Panc1 (cell line): Measurements from ENCODE around the gene EHD1. TPM values are rescaled to one million over a fixed set of nuclear protein-coding genes. Genes with fewer than 3 reads are reported as not detected.
A peak's percentile ranks its signal among the peaks of the same experiment; 100 is the strongest.

Experiments used
- ATAC-seq: fragments of 200-7000 bp; cut with Tn5 transposase; 2 replicates; pipeline ENCODE4 v1.9.1; 2020; ENCODE audit warnings: mild to moderate bottlenecking, moderate library complexity
- BruUV-seq: library from RNA; stranded (reverse); fragments of 400-500 nt; replicated peaks from 2 replicates; lab custom pipeline; 2021; lab: Mats Ljungman, UMichigan
- CTCF ChIA-PET: fragments of 300-600 bp; sonication (Branson Sonifier 250); formaldehyde crosslinking; loops from one replicate; lab custom pipeline; 2022; ENCODE audit warnings: antibody characterized with exemption; lab: Charles Lee
- POLR2A ChIA-PET: fragments of 300-600 bp; sonication (Branson Sonifier 250); formaldehyde crosslinking; loops from one replicate; lab custom pipeline; 2022; ENCODE audit warnings: antibody characterized with exemption; lab: Charles Lee
- DNase-seq: peaks from one replicate; pipeline ENCODE4 v3.0.0-alpha.2; 2010; ENCODE audit warnings: low read depth, low spot score
- H3K27ac ChIP-seq: 2 replicates; pipeline ENCODE4 v1.5.1; 2011; ENCODE audit warnings: mild to moderate bottlenecking, low read length, inconsistent platforms
- H3K27me3 ChIP-seq: fragments of 200-500 bp; sonication (Bioruptor generic); 2 replicates; pipeline ENCODE4 v1.6.0; 2014; ENCODE audit warnings: low read length, inconsistent platforms; ENCODE audit not compliant: control insufficient read depth, insufficient read depth
- H3K36me3 ChIP-seq: fragments of 200-500 bp; sonication (Bioruptor generic); 2 replicates; pipeline ENCODE4 v1.5.1; 2014; ENCODE audit warnings: inconsistent platforms, mild to moderate bottlenecking, low read length, moderate library complexity; ENCODE audit not compliant: control insufficient read depth, insufficient read depth
- H3K4me1 ChIP-seq: 2 replicates; pipeline ENCODE4 v1.5.1; 2011; ENCODE audit warnings: inconsistent platforms, mild to moderate bottlenecking, low read length, moderate library complexity; ENCODE audit not compliant: control insufficient read depth, insufficient read depth
- H3K4me3 ChIP-seq, 2 experiments: 2 replicates each; pipeline ENCODE4 v1.5.1; 2011 to 2012; ENCODE audit warnings: low read depth in 2 of 2, low read length in 2 of 2, mild to moderate bottlenecking in 2 of 2, inconsistent platforms in 1 of 2, moderate library complexity in 1 of 2
- H3K9me3 ChIP-seq: fragments of 200-500 bp; sonication (Bioruptor generic); 2 replicates; pipeline ENCODE4 v1.5.1; 2014; ENCODE audit warnings: low read depth, mild to moderate bottlenecking, inconsistent platforms, low read length, moderate library complexity; ENCODE audit not compliant: control insufficient read depth, insufficient read depth
- CTCF ChIP-seq: fragments of 450-650 bp; IDR thresholded peaks from 2 replicates; pipeline ENCODE4 v1.5.1; 2017; ENCODE audit warnings: mild to moderate bottlenecking
- POLR2AphosphoS5 ChIP-seq: IDR thresholded peaks from 2 replicates; pipeline ENCODE4 v1.6.1; 2012; ENCODE audit warnings: mild to moderate bottlenecking, low read depth, low read length, moderate library complexity
- REST ChIP-seq, 2 experiments: IDR thresholded peaks; 2 replicates each; pipeline ENCODE4 v1.6.1; 2011 to 2012; ENCODE audit warnings: low read depth in 2 of 2, control low read depth in 1 of 2, low read length in 1 of 2, mild to moderate bottlenecking in 1 of 2, moderate library complexity in 1 of 2; ENCODE audit not compliant: insufficient read depth in 1 of 2
- SIN3A ChIP-seq: IDR thresholded peaks from 2 replicates; pipeline ENCODE4 v1.6.1; 2012; ENCODE audit warnings: low read depth, mild to moderate bottlenecking, low read length, moderate library complexity, borderline replicate concordance; ENCODE audit not compliant: insufficient read depth
- TCF7L2 ChIP-seq: IDR thresholded peaks from 2 replicates; pipeline ENCODE4 v1.6.1; 2011; ENCODE audit warnings: mild to moderate bottlenecking, low read depth, low read length, inconsistent platforms
- in situ Hi-C: cut with HindIII; loops from 2 replicates; pipeline ENCODE4 v1.10.0; 2016; ENCODE audit warnings: low sequenced_read_pairs, low pct_unique_long_range_greater_than_20kb
- intact Hi-C: fragments of 100-400 bp; cut with micrococcal nuclease; formaldehyde crosslinking; loops from one replicate; pipeline ENCODE4 v1.10.0; 2022; ENCODE audit not compliant: unreplicated experiment
- total RNA-seq: library from RNA; stranded (reverse); gene quantifications from one replicate; pipeline ENCODE4 v1.2.1, GENCODE V29; 2021; ENCODE audit not compliant: unreplicated experiment

The EHD1 gene
- total RNA-seq, 1 experiment from 2014 or later: 186 TPM

GRCh38 chr11:64890522-64890939 is 12.1 kb upstream of the EHD1 start:
- no TSS peak for BruUV-seq
- ATAC-seq: no peak
- intact Hi-C loops: no loop called here
- TF ChIP-seq CTCF (no peak), POLR2AphosphoS5 (no peak), REST (IDR thresholded peaks at IDR 0.05; ENCODE audit: insufficient read depth in 1 of 2, low read depth in 2 of 2, low read length in 1 of 2) (no peak), SIN3A (no peak), TCF7L2 (no peak)
- CTCF ChIA-PET: interaction anchor here (0.7 kb wide), 1 partner anchor 16 kb away, joined by 5 read pairs; no protein-coding TSS in a partner anchor
- no peaks in the 10 kb centered on the region for H3K36me3 ChIP-seq
- H3K4me3 ChIP-seq: no peak overlapping the region
- POLR2A ChIA-PET: no interaction called here
- no peaks in the 10 kb centered on the region for H3K27me3 ChIP-seq
- peaks cover 31% of the 10 kb centered on the region for H3K4me1 ChIP-seq
- peak overlapping the region; percentile 45; the same call in 1 of the 2 replicates for H3K27ac ChIP-seq
- DNase-seq: no peak
- in situ Hi-C loops: no loop called here
- H3K9me3 ChIP-seq: no peaks in the 10 kb centered on the region

GRCh38 chr11:64888729-64889511 is 10.5 kb upstream of the EHD1 start:
- ATAC-seq: no peak
- DNase-seq: no peak

More at GRCh38 chr11:64888729-64889511, 10.5 kb upstream of the EHD1 start:
- CTCF ChIA-PET: interaction anchor here (0.5 to 1.4 kb wide), 3 partner anchors 20 to 107 kb away, joined by 5 read pairs; partner anchors contain the start of gene BATF2
- Histone ChIP-seq H3K4me3 (no peak overlapping the region), H3K27ac (peak overlapping the region; percentile 45), H3K36me3 (no peaks in the 10 kb centered on the region), H3K4me1 (peaks cover 22% of the 10 kb centered on the region), H3K27me3 (no peaks in the 10 kb centered on the region), H3K9me3 (no peaks in the 10 kb centered on the region)
- in situ Hi-C loops (no loop called here), intact Hi-C loops (no loop called here)
- no TSS peak for BruUV-seq
- POLR2A ChIA-PET: interaction anchor here (0.5 to 1.4 kb wide), 2 partner anchors 18 to 207 kb away, joined by 3 to 7 read pairs; partner anchors contain the start of gene VPS51
- no peak for TF ChIP-seq SIN3A
- TF ChIP-seq REST (IDR thresholded peaks at IDR 0.05; ENCODE audit: insufficient read depth in 1 of 2, low read depth in 2 of 2, low read length in 1 of 2): no peak
